Natural killer cell (primary cell): ENCODE data around the gene PSMD9. TPM values are rescaled to one million over a fixed set of nuclear protein-coding genes. Genes with fewer than 3 reads are reported as not detected.

Experiments used
- ATAC-seq, 3 donors: fragments of 150-1000 bp in 2 of 3; fragments of 200-7000 bp in 1 of 3; cut with Tn5 transposase; 1 replicate in 1 of 3; 2 replicates in 2 of 3; pipeline ENCODE4 v1.10.0; 2021; ENCODE audit warnings: mild to moderate bottlenecking in 2 of 3, moderate library complexity in 2 of 3
- DNase-seq, 2 donors: peaks; one replicate each; pipeline versions ENCODE4 v3.0.0 to v3.0.0-alpha.2; 2013 to 2021; ENCODE audit warnings: mixed read lengths in 1 of 2
- H3K27ac ChIP-seq: one replicate; pipeline ENCODE4 v1.5.1; 2013; ENCODE audit warnings: mild to moderate bottlenecking, low read length
- H3K27me3 ChIP-seq: one replicate; pipeline ENCODE4 v1.6.1; 2013; ENCODE audit warnings: low read length; ENCODE audit not compliant: control insufficient read depth, insufficient read depth
- H3K36me3 ChIP-seq: one replicate; pipeline ENCODE4 v1.6.1; 2013; ENCODE audit warnings: low read length; ENCODE audit not compliant: control insufficient read depth, insufficient read depth
- H3K4me1 ChIP-seq: one replicate; pipeline ENCODE4 v1.6.1; 2013; ENCODE audit warnings: low read length; ENCODE audit not compliant: control insufficient read depth, insufficient read depth
- H3K4me3 ChIP-seq: one replicate; pipeline ENCODE4 v1.5.1; 2013; ENCODE audit warnings: low read length
- H3K9me3 ChIP-seq: one replicate; pipeline ENCODE4 v1.6.1; 2013; ENCODE audit warnings: low read length; ENCODE audit not compliant: control insufficient read depth, insufficient read depth
- H3K27ac Mint-ChIP-seq, 2 donors: one replicate each; pipeline ENCODE4 v1.8.0; 2022; ENCODE audit warnings: mild to moderate bottlenecking in 2 of 2, mixed read lengths in 2 of 2, moderate library complexity in 1 of 2
- H3K27me3 Mint-ChIP-seq, 2 donors: one replicate each; pipeline ENCODE4 v1.8.0; 2022; ENCODE audit warnings: low read depth in 2 of 2, mixed read lengths in 2 of 2
- H3K36me3 Mint-ChIP-seq: one replicate; pipeline ENCODE4 v1.8.0; 2022; ENCODE audit warnings: mixed read lengths
- H3K4me1 Mint-ChIP-seq, 2 donors: one replicate each; pipeline ENCODE4 v1.8.0; 2022; ENCODE audit warnings: mixed read lengths in 2 of 2
- H3K4me3 Mint-ChIP-seq: one replicate; pipeline ENCODE4 v1.8.0; 2022; ENCODE audit warnings: mild to moderate bottlenecking, moderate library complexity, mixed read lengths
- H3K9me3 Mint-ChIP-seq, 2 donors: one replicate each; pipeline ENCODE4 v1.8.0; 2022; ENCODE audit warnings: mixed read lengths in 2 of 2
- CTCF ChIP-seq: fragments of 200-600 bp; IDR thresholded peaks from one replicate; pipeline ENCODE4 v1.8.0; 2022; ENCODE audit warnings: antibody characterized with exemption
- WGBS: methylation state at CpG from one replicate; pipeline ENCODE4 v1.1.7; 2013; ENCODE audit warnings: missing lambda C conversion rate; ENCODE audit not compliant: insufficient coverage; 5-methylcytosine and 5-hydroxymethylcytosine counted together
- intact Hi-C: fragments of 100-400 bp; cut with micrococcal nuclease; formaldehyde crosslinking; loops from one replicate; pipeline ENCODE4 v1.14.2; 2022
- total RNA-seq, 4 donors: library from RNA; stranded (reverse); fragments of 120-200 nt in 1 of 4; gene quantifications; one replicate each; pipeline versions ENCODE4 v1.2.3 to v1.2.4, GENCODE V29; 2013 to 2022

Gene PSMD9
- 10 to 100 TPM; 32.0 to 47.6 (median 47.2) TPM for total RNA-seq
- 48.4 TPM for total RNA-seq (2013)

- WGBS, result under 1% methylated on average over 67 of the region's 67 CpGs
- H3K4me3 Mint-ChIP-seq, result peak within 1 kb of the TSS; percentile 100
- H3K9me3 ChIP-seq, result no peaks in the 10 kb centered on the region
- H3K27ac ChIP-seq, result peak within 1 kb of the TSS; percentile 93
- no peaks in the 10 kb centered on the region for H3K9me3 Mint-ChIP-seq
- ATAC-seq, result peak; percentile 94 to 99 (median 95)
- H3K27me3 Mint-ChIP-seq, result no peaks in the 10 kb centered on the region
- peak within 1 kb of the TSS; percentile 99 for H3K27ac Mint-ChIP-seq
- no peaks in the 10 kb centered on the region for H3K36me3 Mint-ChIP-seq
- intact Hi-C loops, result loop anchor here (1.0 to 2.0 kb wide), 4 partner anchors 30 to 94 kb away; partner anchors contain the start of gene CFAP251
- peaks cover 26 to 32% of the 10 kb centered on the region in 2 donors for H3K4me1 Mint-ChIP-seq
- TF ChIP-seq CTCF, result peak; percentile 54
- peak; percentile 95 to 99 for DNase-seq
- no peaks in the 10 kb centered on the region for H3K36me3 ChIP-seq
- peak within 1 kb of the TSS; percentile 87 for H3K4me3 ChIP-seq
- H3K4me1 ChIP-seq, result peaks cover 24% of the 10 kb centered on the region
- H3K27me3 ChIP-seq, result no peaks in the 10 kb centered on the region
These were observed at the start of gene PSMD9 for GRCh38 chr12:121888478-121889273. PSMD9 (plus strand) TSS chr12:121888790; CDS start chr12:121888857, 67 bp downstream.

- Histone ChIP-seq H3K4me1 (peaks cover 17% of the 10 kb centered on the region), H3K27me3 (no peaks in the 10 kb centered on the region), H3K36me3 (no peaks in the 10 kb centered on the region), H3K9me3 (no peaks in the 10 kb centered on the region), H3K27ac (peak overlapping the region; percentile 27), H3K4me3 (peak overlapping the region; percentile 59)
- peak overlapping the region; percentile 91 for H3K4me3 Mint-ChIP-seq
- peaks cover 12 to 19% of the 10 kb centered on the region in 2 donors for H3K4me1 Mint-ChIP-seq
- no peaks in the 10 kb centered on the region for H3K27me3 Mint-ChIP-seq
- H3K27ac Mint-ChIP-seq, result peak overlapping the region; percentile 53 to 91
- DNase-seq (peak; percentile 99 to 100), ATAC-seq (peak; percentile 98 to 100 (median 98))
- H3K36me3 Mint-ChIP-seq, result no peaks in the 10 kb centered on the region
- no peaks in the 10 kb centered on the region for H3K9me3 Mint-ChIP-seq
- intact Hi-C loops, result loop anchor here (1.0 kb wide), 1 partner anchor 49 kb away; the partner anchor contains the start of gene PSMD9
- TF ChIP-seq CTCF, result no peak
- 14% methylated on average over 53 of the region's 53 CpGs for WGBS
These were observed 49.2 kb upstream of the PSMD9 start for GRCh38 chr12:121839106-121839992.

GRCh38 chr12:121839993-121840761 is 48.4 kb upstream of the PSMD9 start:
- intact Hi-C loops, result loop anchor here (1.0 kb wide), 1 partner anchor 48 kb away; the partner anchor contains the start of gene PSMD9
- Mint-ChIP-seq H3K27ac (peak overlapping the region; percentile 53 to 91), H3K27me3 (no peaks in the 10 kb centered on the region), H3K9me3 (no peaks in the 10 kb centered on the region), H3K4me1 (peaks cover 12 to 19% of the 10 kb centered on the region in 2 donors), H3K36me3 (no peaks in the 10 kb centered on the region), H3K4me3 (peak overlapping the region; percentile 91)
- Histone ChIP-seq H3K27ac (peak overlapping the region; percentile 27), H3K27me3 (no peaks in the 10 kb centered on the region), H3K4me1 (peaks cover 17% of the 10 kb centered on the region), H3K4me3 (peak overlapping the region; percentile 59), H3K9me3 (no peaks in the 10 kb centered on the region), H3K36me3 (no peaks in the 10 kb centered on the region)
- TF ChIP-seq CTCF, result no peak
- ATAC-seq (no peak), DNase-seq (no peak)
- 75% methylated on average over 24 of the region's 24 CpGs for WGBS
